Chondrocyte (in vitro differentiated cells): ENCODE data around the gene TPP2. TPM values are rescaled to one million over a fixed set of nuclear protein-coding genes. Genes with fewer than 3 reads are reported as not detected.

Experiments used
- DNase-seq: peaks from one replicate; pipeline ENCODE4 v3.0.0; 2021; ENCODE audit warnings: mixed read lengths, low spot score
- H3K27ac Mint-ChIP-seq: one replicate; pipeline ENCODE4 v1.8.0; 2021; ENCODE audit warnings: mild to moderate bottlenecking, moderate library complexity, mixed read lengths; ENCODE audit not compliant: unreplicated experiment
- H3K27me3 Mint-ChIP-seq: 2 replicates; pipeline ENCODE4 v1.8.0; 2021; ENCODE audit warnings: low read depth, mixed read lengths
- H3K36me3 Mint-ChIP-seq: 2 replicates; pipeline ENCODE4 v1.8.0; 2021; ENCODE audit warnings: low read depth, mixed read lengths
- H3K4me1 Mint-ChIP-seq: 2 replicates; pipeline ENCODE4 v1.8.0; 2021; ENCODE audit warnings: low read depth, mild to moderate bottlenecking, mixed read lengths
- H3K4me3 Mint-ChIP-seq: one replicate; pipeline ENCODE4 v1.8.0; 2021; ENCODE audit warnings: mild to moderate bottlenecking, moderate library complexity, mixed read lengths; ENCODE audit not compliant: unreplicated experiment
- H3K9me3 Mint-ChIP-seq: 2 replicates; pipeline ENCODE4 v1.8.0; 2021; ENCODE audit warnings: low read depth, mixed read lengths
- total RNA-seq: library from RNA; stranded (reverse); gene quantifications from 3 replicates; pipeline ENCODE4 v1.2.1, GENCODE V29; 2021
- TF ChIP-seq, protein P1 (sequence below): fragments of 200-600 bp; sonication (generic); IDR thresholded peaks from 2 replicates; pipeline ENCODE4 v1.5.0; 2021; ENCODE audit warnings: antibody characterized with exemption, mild to moderate bottlenecking, moderate library complexity

TPP2 gene
- total RNA-seq, 1 donor from 2014 or later = 27.8 TPM

DNA sequence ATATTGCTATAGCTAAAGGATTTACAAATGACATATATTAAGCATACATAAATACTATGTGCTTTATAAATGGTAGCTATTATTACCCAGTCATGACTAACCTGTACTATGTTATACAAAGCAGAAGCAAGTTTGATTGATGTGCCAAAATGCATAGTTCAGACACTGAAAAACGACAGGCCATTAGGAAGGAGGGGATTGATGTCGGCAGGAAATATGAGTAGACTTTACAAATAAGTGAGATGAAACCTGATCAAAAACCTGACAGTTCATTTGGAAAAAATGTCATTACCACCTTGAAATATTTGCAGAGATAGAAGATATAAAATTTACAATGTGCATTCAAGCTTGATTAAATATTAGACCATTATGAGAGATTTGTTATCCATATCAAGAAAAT is 38.8 kb upstream of the TPP2 start:
- peaks cover 9% of the 10 kb centered on the region for H3K9me3 Mint-ChIP-seq
- TF ChIP-seq, protein P1, sequence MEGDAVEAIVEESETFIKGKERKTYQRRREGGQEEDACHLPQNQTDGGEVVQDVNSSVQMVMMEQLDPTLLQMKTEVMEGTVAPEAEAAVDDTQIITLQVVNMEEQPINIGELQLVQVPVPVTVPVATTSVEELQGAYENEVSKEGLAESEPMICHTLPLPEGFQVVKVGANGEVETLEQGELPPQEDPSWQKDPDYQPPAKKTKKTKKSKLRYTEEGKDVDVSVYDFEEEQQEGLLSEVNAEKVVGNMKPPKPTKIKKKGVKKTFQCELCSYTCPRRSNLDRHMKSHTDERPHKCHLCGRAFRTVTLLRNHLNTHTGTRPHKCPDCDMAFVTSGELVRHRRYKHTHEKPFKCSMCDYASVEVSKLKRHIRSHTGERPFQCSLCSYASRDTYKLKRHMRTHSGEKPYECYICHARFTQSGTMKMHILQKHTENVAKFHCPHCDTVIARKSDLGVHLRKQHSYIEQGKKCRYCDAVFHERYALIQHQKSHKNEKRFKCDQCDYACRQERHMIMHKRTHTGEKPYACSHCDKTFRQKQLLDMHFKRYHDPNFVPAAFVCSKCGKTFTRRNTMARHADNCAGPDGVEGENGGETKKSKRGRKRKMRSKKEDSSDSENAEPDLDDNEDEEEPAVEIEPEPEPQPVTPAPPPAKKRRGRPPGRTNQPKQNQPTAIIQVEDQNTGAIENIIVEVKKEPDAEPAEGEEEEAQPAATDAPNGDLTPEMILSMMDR = no peak
- H3K36me3 Mint-ChIP-seq = no peaks in the 10 kb centered on the region
- peaks cover 4% of the 10 kb centered on the region for H3K4me1 Mint-ChIP-seq
- H3K4me3 Mint-ChIP-seq = no peak overlapping the region
- no peak for DNase-seq
- H3K27me3 Mint-ChIP-seq = peaks cover 22% of the 10 kb centered on the region
- no peak overlapping the region for H3K27ac Mint-ChIP-seq

DNA sequence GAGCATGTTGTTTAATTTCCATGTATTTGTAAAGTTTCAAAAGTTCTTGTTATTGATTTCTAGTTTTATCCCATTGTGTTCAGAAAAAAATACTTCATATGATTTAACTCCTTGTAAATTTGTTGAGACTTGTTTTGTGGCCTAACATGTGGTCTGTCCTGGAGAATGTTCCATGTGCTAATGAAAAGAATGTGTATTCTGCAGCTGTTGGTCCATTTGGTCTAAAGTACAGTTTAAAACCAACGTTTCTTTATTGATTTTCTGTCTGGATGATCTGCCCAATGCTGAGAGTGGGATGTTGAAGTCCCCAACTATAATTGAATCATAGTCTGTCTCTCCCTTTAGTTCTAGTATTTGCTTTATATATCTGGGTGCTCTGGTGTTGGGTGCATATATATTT is 34.9 kb upstream of the TPP2 start:
- H3K9me3 Mint-ChIP-seq = peaks cover 9% of the 10 kb centered on the region

DNA sequence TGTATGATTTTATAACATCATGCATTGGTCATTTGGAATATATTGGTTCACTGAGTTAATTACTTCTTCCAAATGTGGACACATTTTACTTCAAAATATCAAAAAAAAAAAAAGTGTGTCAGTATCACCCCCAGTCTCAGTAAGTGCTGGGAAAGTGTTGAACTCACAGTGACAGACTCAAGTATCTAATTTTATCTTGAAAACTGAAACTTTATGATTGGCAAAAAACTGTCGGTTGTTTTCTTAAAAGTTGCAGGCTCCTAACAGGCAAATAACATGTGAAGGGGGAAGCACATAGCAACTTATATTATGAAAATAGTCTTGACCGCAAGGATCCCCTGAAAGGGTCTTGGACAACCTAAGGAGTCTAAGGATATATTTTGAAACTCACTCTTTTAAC is 33.5 kb upstream of the TPP2 start:
- H3K4me1 Mint-ChIP-seq = no peaks in the 10 kb centered on the region
- no peaks in the 10 kb centered on the region for H3K36me3 Mint-ChIP-seq
- H3K27me3 Mint-ChIP-seq = peaks cover 33% of the 10 kb centered on the region
- no peak for DNase-seq
- H3K4me3 Mint-ChIP-seq = no peak overlapping the region
- H3K9me3 Mint-ChIP-seq = peaks cover 9% of the 10 kb centered on the region
- H3K27ac Mint-ChIP-seq = no peak overlapping the region
- TF ChIP-seq, protein P1 = no peak

More for the DNA sequence above, 34.9 kb upstream of the TPP2 start:
- Mint-ChIP-seq H3K27me3 (peaks cover 25% of the 10 kb centered on the region), H3K4me3 (no peak overlapping the region), H3K27ac (no peak overlapping the region), H3K4me1 (no peaks in the 10 kb centered on the region), H3K36me3 (no peaks in the 10 kb centered on the region)
- no peak for DNase-seq
- TF ChIP-seq, protein P1 = no peak

DNA sequence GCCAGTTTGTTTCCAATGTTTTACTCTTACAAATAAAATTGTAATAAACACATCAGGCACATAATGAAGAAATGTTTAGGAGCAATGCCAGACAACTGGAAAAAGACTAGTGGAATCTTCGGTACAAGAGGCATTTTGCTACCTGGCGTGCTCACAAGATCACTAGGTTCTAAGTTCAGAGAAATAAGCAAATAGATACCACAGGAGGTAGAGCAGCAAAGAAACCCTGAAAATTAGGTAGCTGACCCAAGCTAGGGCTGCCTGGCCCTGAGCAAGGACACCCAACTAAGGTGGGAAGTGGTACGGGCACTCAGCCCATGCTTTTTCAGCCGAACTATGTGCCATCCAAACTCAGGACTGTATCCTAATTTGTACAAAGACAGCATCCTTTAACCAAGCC is 32.2 kb upstream of the TPP2 start:
- H3K27me3 Mint-ChIP-seq = peaks cover 33% of the 10 kb centered on the region
- no peak for DNase-seq
- TF ChIP-seq, protein P1 = no peak
- H3K27ac Mint-ChIP-seq = no peak overlapping the region
- H3K4me1 Mint-ChIP-seq = peaks cover 3% of the 10 kb centered on the region
- H3K36me3 Mint-ChIP-seq = no peaks in the 10 kb centered on the region
- H3K4me3 Mint-ChIP-seq = no peak overlapping the region
- peaks cover 9% of the 10 kb centered on the region for H3K9me3 Mint-ChIP-seq

DNA sequence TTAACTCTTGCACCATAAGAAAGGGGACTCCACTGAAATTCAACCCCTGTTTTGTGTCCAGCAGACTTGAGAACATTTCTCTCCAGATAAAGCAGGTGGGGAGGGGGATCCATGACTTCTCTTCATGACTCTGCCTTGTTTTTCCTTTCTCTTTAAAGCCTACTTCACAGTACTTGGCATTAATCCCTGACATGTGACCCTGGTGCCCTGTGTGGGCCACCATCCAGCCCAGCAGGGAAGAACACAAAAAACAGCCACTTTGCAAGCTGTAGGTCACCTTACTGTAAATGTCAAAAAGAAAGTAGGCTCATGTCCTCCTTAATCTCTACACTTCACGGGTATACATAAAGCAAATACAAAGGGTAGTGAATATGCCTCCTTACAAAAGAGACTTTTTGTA is 30.3 kb upstream of the TPP2 start:
- H3K36me3 Mint-ChIP-seq = no peaks in the 10 kb centered on the region
- no peak overlapping the region for H3K27ac Mint-ChIP-seq
- peaks cover 38% of the 10 kb centered on the region for H3K27me3 Mint-ChIP-seq
- H3K9me3 Mint-ChIP-seq = peaks cover 3% of the 10 kb centered on the region
- DNase-seq = no peak
- TF ChIP-seq, protein P1 = no peak
- H3K4me3 Mint-ChIP-seq = no peak overlapping the region
- H3K4me1 Mint-ChIP-seq = peaks cover 8% of the 10 kb centered on the region
